ENCODE results near the gene FASN.

The FASN gene

GRCh38 chr17:82088838-82089722 is 9.0 kb downstream of the FASN start:
- no peak for TF ChIP-seq CTCF (conservative IDR thresholded peaks at IDR 0.05)
- 0 out of 2 replicates have a peak, but pooled peaks have one; percentile 12 for TF ChIP-seq ZFX (IDR thresholded peaks at IDR 0.05)
- H3K27ac ChIP-seq: peak overlapping the region; percentile 1; the same call in 1 of the 2 replicates

GRCh38 chr17:82087961-82088837 is 9.8 kb downstream of the FASN start:
- TF ChIP-seq CTCF (conservative IDR thresholded peaks at IDR 0.05) (no peak), ZFX (IDR thresholded peaks at IDR 0.05) (no peak)
- H3K27ac ChIP-seq: peak overlapping the region; percentile 1; the same call in 1 of the 2 replicates

- TF ChIP-seq CTCF (conservative IDR thresholded peaks at IDR 0.05) (no peak), ZFX (IDR thresholded peaks at IDR 0.05) (no peak)
- H3K27ac ChIP-seq: no peak overlapping the region
Observed at GRCh38 chr17:82086941-82087906, 10.8 kb downstream of the FASN start.

GRCh38 chr17:82085931-82086764 is 11.9 kb downstream of the FASN start:
- H3K27ac ChIP-seq: no peak overlapping the region
- TF ChIP-seq ZFX (IDR thresholded peaks at IDR 0.05) (no peak), CTCF (conservative IDR thresholded peaks at IDR 0.05) (no peak)

- no peak for TF ChIP-seq ZFX (IDR thresholded peaks at IDR 0.05)
- no peak overlapping the region for H3K27ac ChIP-seq
Observed at GRCh38 chr17:82085031-82085861, 12.8 kb downstream of the FASN start.

GRCh38 chr17:82084373-82085030 is 13.5 kb downstream of the FASN start:
- no peak overlapping the region for H3K27ac ChIP-seq

More at GRCh38 chr17:82084373-82085030, 13.5 kb downstream of the FASN start:
- TF ChIP-seq ZFX (IDR thresholded peaks at IDR 0.05): no peak
- TF ChIP-seq CTCF (conservative IDR thresholded peaks at IDR 0.05): no peak
